ENCODE results near the gene CEP350. TPM values are rescaled to one million over a fixed set of nuclear protein-coding genes. Genes with fewer than 3 reads are reported as not detected.

The CEP350 gene
- total and polyA plus RNA-seq, 10 of the 15 experiments (the other 5 are each of a cell fraction or from before 2014, with no cell fraction given) = 5.2 to 46.0 (median 23.1) TPM

- Histone ChIP-seq H3K27me3 (replicated peaks in 1 of 2; ENCODE audit: control insufficient read depth in 2 of 2, insufficient read depth in 2 of 2, low read length in 1 of 2) (no peaks in the 10 kb centered on the region), H3K27ac (ENCODE audit: control insufficient read depth, insufficient read depth) (no peak overlapping the region), H3K9ac (ENCODE audit: control insufficient read depth, insufficient read depth, low read length) (no peak overlapping the region), H3K36me3 (ENCODE audit: control insufficient read depth in 2 of 2, insufficient read depth in 2 of 2, low read length in 1 of 2) (peaks cover 0 to 17% of the 10 kb centered on the region in 2 experiments; a peak in 2 of 4 replicates), H3K4me2 (ENCODE audit: control insufficient read depth, insufficient read depth) (no peak overlapping the region), H3K4me1 (ENCODE audit: control insufficient read depth, insufficient read depth, low read length) (no peaks in the 10 kb centered on the region), H2AFZ (ENCODE audit: control insufficient read depth, low read depth, low read length) (no peak overlapping the region), H4K20me1 (ENCODE audit: control insufficient read depth, insufficient read depth) (no peaks in the 10 kb centered on the region), H3K4me3 (no peak overlapping the region), H3K79me2 (ENCODE audit: control insufficient read depth, insufficient read depth, low read length) (no peaks in the 10 kb centered on the region), H3K9me3 (replicated peaks; ENCODE audit: control insufficient read depth, insufficient read depth, low read length) (no peaks in the 10 kb centered on the region)
- 98% methylated on average over 4 of the region's 4 CpGs for WGBS (ENCODE audit: insufficient coverage, insufficient replicate concordance, low lambda C conversion rate, missing lambda C conversion rate)
- ChIA-PET RAD21 (ENCODE audit: unreplicated experiment) (no interaction called here), CTCF (interaction anchor here (1.4 kb wide), 1 partner anchor 65 kb away, joined by 6 read pairs; no protein-coding TSS in a partner anchor), POLR2A (no interaction called here), SMC1A (ENCODE audit: uncharacterized antibody, unreplicated experiment) (interaction anchor here (1.0 to 1.4 kb wide), 2 partner anchors 8 to 12 kb away, joined by 3 to 4 read pairs; no protein-coding TSS in a partner anchor)
- intact Hi-C loops (cut with micrococcal nuclease; ENCODE audit: unreplicated experiment) (no loop called here), in situ Hi-C loops (cut with MboI) (no loop called here)
- no peak for DNase-seq (ENCODE audit: low read depth, low spot score)
- TF ChIP-seq SUPT20H (IDR thresholded peaks at IDR 0.05; ENCODE audit: borderline replicate concordance, control insufficient read depth, low read depth, low read length) (no peak), RB1 (IDR thresholded peaks at IDR 0.05; ENCODE audit: borderline replicate concordance) (no peak), RFX5 (IDR thresholded peaks at IDR 0.05; ENCODE audit: low read depth, low read length) (no peak), ZBTB40 (IDR thresholded peaks at IDR 0.05; ENCODE audit: borderline replicate concordance) (no peak), STAT1 (conservative IDR thresholded peaks at IDR 0.05) (no peak), MTA2 (IDR thresholded peaks at IDR 0.05; ENCODE audit: low read depth) (no peak), PAX8 (IDR thresholded peaks at IDR 0.05) (no peak), ATF3 (IDR thresholded peaks at IDR 0.05; ENCODE audit: borderline replicate concordance, extremely low read depth, low read depth, low read length) (no peak), SIX5 (IDR thresholded peaks at IDR 0.05; ENCODE audit: low read depth, low read length, severe bottlenecking) (no peak), HDAC2 (IDR thresholded peaks at IDR 0.05) (no peak), TAF1 (IDR thresholded peaks at IDR 0.05; ENCODE audit: borderline replicate concordance, low read depth, low read length) (no peak)
- TF ChIP-seq, protein P1, sequence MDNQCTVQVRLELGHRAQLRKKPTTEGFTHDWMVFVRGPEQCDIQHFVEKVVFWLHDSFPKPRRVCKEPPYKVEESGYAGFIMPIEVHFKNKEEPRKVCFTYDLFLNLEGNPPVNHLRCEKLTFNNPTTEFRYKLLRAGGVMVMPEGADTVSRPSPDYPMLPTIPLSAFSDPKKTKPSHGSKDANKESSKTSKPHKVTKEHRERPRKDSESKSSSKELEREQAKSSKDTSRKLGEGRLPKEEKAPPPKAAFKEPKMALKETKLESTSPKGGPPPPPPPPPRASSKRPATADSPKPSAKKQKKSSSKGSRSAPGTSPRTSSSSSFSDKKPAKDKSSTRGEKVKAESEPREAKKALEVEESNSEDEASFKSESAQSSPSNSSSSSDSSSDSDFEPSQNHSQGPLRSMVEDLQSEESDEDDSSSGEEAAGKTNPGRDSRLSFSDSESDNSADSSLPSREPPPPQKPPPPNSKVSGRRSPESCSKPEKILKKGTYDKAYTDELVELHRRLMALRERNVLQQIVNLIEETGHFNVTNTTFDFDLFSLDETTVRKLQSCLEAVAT (IDR thresholded peaks at IDR 0.05) = no peak
- TF ChIP-seq, protein P2, sequence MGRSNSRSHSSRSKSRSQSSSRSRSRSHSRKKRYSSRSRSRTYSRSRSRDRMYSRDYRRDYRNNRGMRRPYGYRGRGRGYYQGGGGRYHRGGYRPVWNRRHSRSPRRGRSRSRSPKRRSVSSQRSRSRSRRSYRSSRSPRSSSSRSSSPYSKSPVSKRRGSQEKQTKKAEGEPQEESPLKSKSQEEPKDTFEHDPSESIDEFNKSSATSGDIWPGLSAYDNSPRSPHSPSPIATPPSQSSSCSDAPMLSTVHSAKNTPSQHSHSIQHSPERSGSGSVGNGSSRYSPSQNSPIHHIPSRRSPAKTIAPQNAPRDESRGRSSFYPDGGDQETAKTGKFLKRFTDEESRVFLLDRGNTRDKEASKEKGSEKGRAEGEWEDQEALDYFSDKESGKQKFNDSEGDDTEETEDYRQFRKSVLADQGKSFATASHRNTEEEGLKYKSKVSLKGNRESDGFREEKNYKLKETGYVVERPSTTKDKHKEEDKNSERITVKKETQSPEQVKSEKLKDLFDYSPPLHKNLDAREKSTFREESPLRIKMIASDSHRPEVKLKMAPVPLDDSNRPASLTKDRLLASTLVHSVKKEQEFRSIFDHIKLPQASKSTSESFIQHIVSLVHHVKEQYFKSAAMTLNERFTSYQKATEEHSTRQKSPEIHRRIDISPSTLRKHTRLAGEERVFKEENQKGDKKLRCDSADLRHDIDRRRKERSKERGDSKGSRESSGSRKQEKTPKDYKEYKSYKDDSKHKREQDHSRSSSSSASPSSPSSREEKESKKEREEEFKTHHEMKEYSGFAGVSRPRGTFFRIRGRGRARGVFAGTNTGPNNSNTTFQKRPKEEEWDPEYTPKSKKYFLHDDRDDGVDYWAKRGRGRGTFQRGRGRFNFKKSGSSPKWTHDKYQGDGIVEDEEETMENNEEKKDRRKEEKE (IDR thresholded peaks at IDR 0.05) = no peak
- FAIRE-seq = no peak
- ATAC-seq = no peak
- BruUV-seq (replicated peaks) = no TSS peak
Measured at GRCh38 chr1:180114396-180114945, 159.9 kb downstream of the CEP350 start.

Measured in GM12878 (cell line).